H9 (cell line): ENCODE results near the gene OPA3. TPM values are rescaled to one million over a fixed set of nuclear protein-coding genes. Genes with fewer than 3 reads are reported as not detected.

Source experiments
- DNase-seq: peaks from one replicate; pipeline ENCODE4 v3.0.0-alpha.2; 2017
- H2AFZ ChIP-seq: one replicate; pipeline ENCODE4 v1.6.1; 2013; ENCODE audit warnings: mild to moderate bottlenecking, low read length, control low read depth, moderate library complexity
- H2AK5ac ChIP-seq: 2 replicates; pipeline ENCODE4 v1.6.1; 2013; ENCODE audit warnings: low read length, control low read depth, mixed read lengths; ENCODE audit not compliant: insufficient read length
- H2BK120ac ChIP-seq: one replicate; pipeline ENCODE4 v1.6.1; 2013; ENCODE audit warnings: low read depth, mild to moderate bottlenecking, low read length, control low read depth, inconsistent platforms; ENCODE audit not compliant: poor library complexity, severe bottlenecking
- H2BK12ac ChIP-seq: 2 replicates; pipeline ENCODE4 v1.6.1; 2013; ENCODE audit warnings: low read length, control low read depth, mixed read lengths, low read depth; ENCODE audit not compliant: insufficient read length
- H2BK15ac ChIP-seq: 2 replicates; pipeline ENCODE4 v1.6.1; 2013; ENCODE audit warnings: low read depth, low read length, control low read depth
- H2BK20ac ChIP-seq: one replicate; pipeline ENCODE4 v1.6.1; 2013; ENCODE audit warnings: low read depth, mild to moderate bottlenecking, low read length, control low read depth, inconsistent platforms; ENCODE audit not compliant: poor library complexity, severe bottlenecking
- H2BK5ac ChIP-seq: 2 replicates; pipeline ENCODE4 v1.6.1; 2013; ENCODE audit warnings: low read length, control low read depth, mixed read lengths; ENCODE audit not compliant: insufficient read length
- H3K14ac ChIP-seq: 2 replicates; pipeline ENCODE4 v1.6.1; 2013; ENCODE audit warnings: low read length, control low read depth; ENCODE audit not compliant: insufficient read depth
- H3K18ac ChIP-seq: 2 replicates; pipeline ENCODE4 v1.6.1; 2013; ENCODE audit warnings: low read depth, mild to moderate bottlenecking, mixed read lengths, low read length, control low read depth; ENCODE audit not compliant: insufficient read length
- H3K23ac ChIP-seq: 2 replicates; pipeline ENCODE4 v1.6.1; 2013; ENCODE audit warnings: low read length, control low read depth, mixed read lengths, low read depth; ENCODE audit not compliant: insufficient read length
- H3K23me2 ChIP-seq: 2 replicates; pipeline ENCODE4 v1.6.1; 2013; ENCODE audit warnings: low read depth, mild to moderate bottlenecking, mixed read lengths, low read length, control low read depth; ENCODE audit not compliant: insufficient read length, poor library complexity, severe bottlenecking
- H3K27ac ChIP-seq: 2 replicates; pipeline ENCODE4 v1.5.1; 2013; ENCODE audit warnings: low read length, control low read depth, mixed read lengths, low read depth; ENCODE audit not compliant: insufficient read length
- H3K27me3 ChIP-seq: 2 replicates; pipeline ENCODE4 v1.6.1; 2013; ENCODE audit warnings: low read length, control low read depth, inconsistent platforms; ENCODE audit not compliant: insufficient read depth
- H3K4ac ChIP-seq: 2 replicates; pipeline ENCODE4 v1.6.1; 2013; ENCODE audit warnings: low read depth, mild to moderate bottlenecking, control low read depth, inconsistent platforms, low read length, moderate library complexity
- H3K4me1 ChIP-seq: 2 replicates; pipeline ENCODE4 v1.6.1; 2013; ENCODE audit warnings: low read length, control low read depth, inconsistent platforms; ENCODE audit not compliant: insufficient read depth
- H3K4me2 ChIP-seq: 2 replicates; pipeline ENCODE4 v1.6.1; 2013; ENCODE audit warnings: low read length, control low read depth, mixed read lengths; ENCODE audit not compliant: insufficient read length, insufficient read depth
- H3K56ac ChIP-seq: 2 replicates; pipeline ENCODE4 v1.6.1; 2013; ENCODE audit warnings: low read depth, mild to moderate bottlenecking, mixed read lengths, low read length, control low read depth; ENCODE audit not compliant: insufficient read length
- H3K79me1 ChIP-seq: 2 replicates; pipeline ENCODE4 v1.6.1; 2013; ENCODE audit warnings: low read depth, mild to moderate bottlenecking, moderate library complexity, low read length, control low read depth, inconsistent platforms; ENCODE audit not compliant: insufficient read depth, poor library complexity, severe bottlenecking
- H3K79me2 ChIP-seq: 2 replicates; pipeline ENCODE4 v1.6.1; 2013; ENCODE audit warnings: low read length, control low read depth, inconsistent platforms; ENCODE audit not compliant: insufficient read depth
- H3K9ac ChIP-seq: 2 replicates; pipeline ENCODE4 v1.6.1; 2013; ENCODE audit warnings: low read length, control low read depth, mixed read lengths; ENCODE audit not compliant: insufficient read length; ENCODE audit errors: extremely low read depth
- H3K9me3 ChIP-seq: one replicate; pipeline ENCODE4 v1.6.1; 2013; ENCODE audit warnings: low read depth, low read length, inconsistent platforms; ENCODE audit not compliant: control insufficient read depth
- H3T11ph ChIP-seq: one replicate; pipeline ENCODE4 v1.6.1; 2013; ENCODE audit warnings: mild to moderate bottlenecking, low read length, control low read depth, inconsistent platforms
- H4K20me1 ChIP-seq: one replicate; pipeline ENCODE4 v1.6.1; 2013; ENCODE audit not compliant: control insufficient read depth, insufficient read length, insufficient read depth
- H4K5ac ChIP-seq: 2 replicates; pipeline ENCODE4 v1.6.1; 2013; ENCODE audit warnings: low read depth, mild to moderate bottlenecking, mixed read lengths, low read length, control low read depth; ENCODE audit not compliant: insufficient read length
- H4K8ac ChIP-seq: replicated peaks from 2 replicates; pipeline ENCODE4 v1.6.1; 2013; ENCODE audit warnings: low read length, control low read depth, mixed read lengths, low read depth; ENCODE audit not compliant: insufficient read length
- H4K91ac ChIP-seq: 2 replicates; pipeline ENCODE4 v1.6.1; 2013; ENCODE audit warnings: low read depth, mild to moderate bottlenecking, moderate library complexity, mixed read lengths, low read length, control low read depth; ENCODE audit not compliant: insufficient read length
- H3K27ac Mint-ChIP-seq, 3 experiments: 2 replicates in 2 of 3; 3 replicates in 1 of 3; pipeline ENCODE4 v1.8.0; 2020 to 2021; ENCODE audit warnings: mixed read lengths in 3 of 3, mild to moderate bottlenecking in 1 of 3, moderate library complexity in 1 of 3
- H3K27me3 Mint-ChIP-seq: 2 replicates; pipeline ENCODE4 v1.8.0; 2021; ENCODE audit warnings: low read depth, mild to moderate bottlenecking, moderate library complexity, mixed read lengths
- H3K36me3 Mint-ChIP-seq, 3 experiments: 2 replicates in 2 of 3; 3 replicates in 1 of 3; pipeline ENCODE4 v1.8.0; 2020 to 2021; ENCODE audit warnings: low read depth in 3 of 3, mixed read lengths in 3 of 3; ENCODE audit not compliant: insufficient read depth in 1 of 3
- H3K4me1 Mint-ChIP-seq, 2 experiments: 2 replicates each; pipeline ENCODE4 v1.8.0; 2020; ENCODE audit warnings: mixed read lengths in 2 of 2
- H3K4me3 Mint-ChIP-seq, 2 experiments: 2 replicates in 1 of 2; 3 replicates in 1 of 2; pipeline ENCODE4 v1.8.0; 2020 to 2021; ENCODE audit warnings: mild to moderate bottlenecking in 2 of 2, mixed read lengths in 2 of 2, moderate library complexity in 1 of 2
- H3K9me3 Mint-ChIP-seq, 2 experiments: 2 replicates in 1 of 2; 3 replicates in 1 of 2; pipeline ENCODE4 v1.8.0; 2020; ENCODE audit warnings: mild to moderate bottlenecking in 2 of 2, mixed read lengths in 2 of 2, moderate library complexity in 1 of 2
- CTCF ChIP-seq: fragments of 200-600 bp; sonication (generic); conservative IDR thresholded peaks from 3 replicates; pipeline ENCODE4 v1.8.0; 2021; ENCODE audit warnings: antibody characterized with exemption, mild to moderate bottlenecking
- WGBS: extraction: QIAGEN DNeasy Blood & Tissue Kit; methylation state at CpG from one replicate; pipeline ENCODE4 v1.1.7; 2013; ENCODE audit warnings: missing lambda C conversion rate, low lambda C conversion rate, mixed read lengths; ENCODE audit not compliant: insufficient read length; ENCODE audit errors: extremely low coverage; 5-methylcytosine and 5-hydroxymethylcytosine counted together
- total RNA-seq: library from RNA; stranded (reverse); gene quantifications from 2 replicates; pipeline ENCODE4 v1.2.1, GENCODE V29; 2021

Gene OPA3
- total RNA-seq, 1 experiment from 2014 or later: 13.0 TPM

DNA sequence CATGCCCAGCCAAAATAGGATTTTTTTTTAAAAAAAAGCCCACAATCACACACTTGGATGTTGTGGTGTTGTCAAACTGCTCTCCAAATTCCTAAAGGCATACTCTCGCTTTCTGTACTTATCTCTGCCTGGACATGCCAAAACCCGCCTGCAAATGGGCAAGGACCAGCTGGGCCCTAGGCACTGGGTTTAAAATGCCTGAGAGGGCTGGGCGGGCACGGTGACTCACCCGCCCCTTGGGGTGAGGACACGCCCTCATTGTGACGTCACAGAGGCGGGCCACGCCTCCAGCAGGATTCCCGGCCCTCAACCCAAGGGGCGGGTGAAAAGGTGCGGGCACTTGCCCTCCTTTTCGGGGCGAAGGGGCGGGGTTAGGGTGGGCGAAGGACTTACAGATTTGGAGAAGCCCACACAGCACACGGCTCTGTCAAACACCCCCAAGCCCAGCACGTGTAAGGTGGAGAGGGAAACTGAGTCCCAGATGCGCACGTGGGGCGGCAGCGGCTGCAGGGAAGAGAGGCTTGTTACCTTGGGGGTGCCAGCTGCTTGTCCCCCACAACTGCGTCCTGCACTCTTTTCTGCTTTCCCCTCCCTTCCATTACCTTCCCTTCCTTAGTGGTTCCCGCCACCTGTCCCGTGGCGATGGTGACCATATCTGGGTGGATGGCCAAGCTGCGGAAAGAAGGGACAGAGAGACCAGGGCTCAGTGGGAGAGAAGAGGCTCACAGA lies 48.0 kb upstream of the OPA3 start:
- H3K18ac ChIP-seq: no peak overlapping the region
- no peak overlapping the region for H2BK15ac ChIP-seq
- H3K14ac ChIP-seq: no peak overlapping the region
- no peak for TF ChIP-seq CTCF
- H3K9ac ChIP-seq: no peak overlapping the region
- no peaks in the 10 kb centered on the region for H3K79me2 ChIP-seq
- H4K91ac ChIP-seq: no peak overlapping the region
- no peaks in the 10 kb centered on the region for H4K20me1 ChIP-seq
- H2AK5ac ChIP-seq: no peak overlapping the region
- peak; percentile 94 for DNase-seq
- no peaks in the 10 kb centered on the region for H3K23me2 ChIP-seq
- no CpG with 5 or more reads among the region's 27 CpGs for WGBS
- H3K9me3 ChIP-seq: no peaks in the 10 kb centered on the region
- H3K79me1 ChIP-seq: no peaks in the 10 kb centered on the region
- Mint-ChIP-seq H3K4me3 (peak overlapping the region; percentile 7 to 62; a peak in 4 of 5 replicates), H3K9me3 (no peaks in the 10 kb centered on the region), H3K36me3 (peaks cover 0 to 12% (median 11%) of the 10 kb centered on the region in 3 experiments; a peak in 4 of 7 replicates), H3K27ac (peak overlapping the region in 2 of 3 experiments; percentile 95 to 98; a peak in 4 of 7 replicates), H3K4me1 (peaks cover 15 to 25% of the 10 kb centered on the region in 2 experiments), H3K27me3 (no peaks in the 10 kb centered on the region)
- no peak overlapping the region for H4K5ac ChIP-seq
- H3K4me2 ChIP-seq: peak overlapping the region; percentile 47
- no peak overlapping the region for H3K4ac ChIP-seq
- H2AFZ ChIP-seq: no peak overlapping the region
- no peak overlapping the region for H2BK5ac ChIP-seq
- no peaks in the 10 kb centered on the region; the same call in 1 of the 2 replicates for H3K4me1 ChIP-seq
- no peak overlapping the region for H3K56ac ChIP-seq
- no peak overlapping the region for H4K8ac ChIP-seq
- H3K27ac ChIP-seq: no peak overlapping the region
- H2BK12ac ChIP-seq: no peak overlapping the region
- no peak overlapping the region for H3K23ac ChIP-seq
- H3T11ph ChIP-seq: no peak overlapping the region
- H2BK120ac ChIP-seq: no peak overlapping the region
- H2BK20ac ChIP-seq: no peak overlapping the region
- no peaks in the 10 kb centered on the region for H3K27me3 ChIP-seq
